ENCODE measurements around the gene C1orf198. TPM values are rescaled to one million over a fixed set of nuclear protein-coding genes. Genes with fewer than 3 reads are reported as not detected.

Gene C1orf198
- total RNA-seq, result 10 to 100 TPM; 10.5 to 62.8 (median 38.9) TPM

GRCh38 chr1:230867903-230868735 is at the start of gene C1orf198:
Gene C1orf198, minus strand, starts transcription at chr1:230868521. Its CDS starts 9 bp downstream, at chr1:230868512.
- peak; percentile 68 to 87 (median 86) for ATAC-seq (replicated peaks in 6 of 8)
- Histone ChIP-seq H3K4me3 (peak within 1 kb of the TSS; percentile 52 to 96 (median 80)), H3K27ac (peak within 1 kb of the TSS; percentile 83 to 94), H3K4me1 (replicated peaks in 1 of 2) (peaks cover 26 to 35% of the 10 kb centered on the region in 2 donors)
- 0 to 2% (median 0%) methylated on average over 4 to 18 of the region's 96 CpGs; no CpG with 5 or more reads in 6 of the 10 experiments for WGBS, 10 experiments
- in situ Hi-C loops (cut with MboI; ENCODE audit: low pct_unique_long_range_greater_than_20kb in 2 of 9, low sequenced_read_pairs in 9 of 9, unreplicated experiment in 9 of 9), result no loop called here

- Histone ChIP-seq H3K4me3 (no peak overlapping the region), H3K27ac (no peak overlapping the region), H3K4me1 (replicated peaks in 1 of 2) (peaks cover 0 to 7% of the 10 kb centered on the region in 2 donors)
- in situ Hi-C loops (cut with MboI; ENCODE audit: low pct_unique_long_range_greater_than_20kb in 2 of 9, low sequenced_read_pairs in 9 of 9, unreplicated experiment in 9 of 9), result loop anchor here in 3 of 9 experiments (10.0 to 25.0 kb wide), 2 partner anchors 287 to 295 kb away; no protein-coding TSS in a partner anchor
- peak; percentile 64 to 83 (median 79) for ATAC-seq (replicated peaks in 6 of 8)
- WGBS, 10 experiments, result 0 to 100% (median 44%) methylated on average over 1 to 15 of the region's 15 CpGs; no CpG with 5 or more reads in 1 of the 10 experiments
Measured at GRCh38 chr1:230917284-230918135, 49.2 kb upstream of the C1orf198 start.

- ATAC-seq (replicated peaks in 6 of 8), result no peak
- WGBS, 10 experiments, result 73 to 96% (median 92%) methylated on average over 2 to 8 of the region's 8 CpGs; no CpG with 5 or more reads in 2 of the 10 experiments
- H3K4me3 ChIP-seq, result no peak overlapping the region
- in situ Hi-C loops (cut with MboI; ENCODE audit: low pct_unique_long_range_greater_than_20kb in 2 of 9, low sequenced_read_pairs in 9 of 9, unreplicated experiment in 9 of 9), result loop anchor here in 3 of 9 experiments (10.0 to 25.0 kb wide), 2 partner anchors 288 to 296 kb away; no protein-coding TSS in a partner anchor
- H3K27ac ChIP-seq, result no peak overlapping the region
- H3K4me1 ChIP-seq (replicated peaks in 1 of 2), result peaks cover 0 to 7% of the 10 kb centered on the region in 2 donors
Measured at GRCh38 chr1:230916587-230917283, 48.4 kb upstream of the C1orf198 start.

DNA sequence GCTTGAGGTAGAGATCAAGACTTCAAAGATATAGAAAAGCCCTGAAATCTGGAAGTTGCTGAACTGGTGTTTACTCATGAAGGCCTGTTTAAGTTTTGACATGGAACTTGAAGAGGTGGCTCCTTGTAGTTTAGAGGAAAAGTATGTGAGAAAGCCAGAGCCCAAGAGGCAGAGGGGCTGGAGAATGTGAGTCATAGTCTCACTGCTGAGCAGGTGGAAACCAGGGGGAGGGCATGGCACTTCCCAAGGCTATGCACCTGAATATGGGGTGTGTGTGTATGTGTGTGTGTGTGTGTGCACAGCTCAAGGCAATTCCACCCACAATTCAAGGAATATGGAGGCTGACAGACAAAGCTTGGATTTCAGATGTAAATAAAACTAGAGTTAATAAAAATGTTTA is 46.8 kb upstream of the C1orf198 start:
- Histone ChIP-seq H3K4me3 (no peak overlapping the region), H3K4me1 (replicated peaks in 1 of 2) (peaks cover 0 to 7% of the 10 kb centered on the region in 2 donors), H3K27ac (no peak overlapping the region)
- ATAC-seq (replicated peaks in 6 of 8), result no peak
- in situ Hi-C loops (cut with MboI; ENCODE audit: low pct_unique_long_range_greater_than_20kb in 2 of 9, low sequenced_read_pairs in 9 of 9, unreplicated experiment in 9 of 9), result loop anchor here in 3 of 9 experiments (10.0 to 25.0 kb wide), 2 partner anchors 290 to 297 kb away; no protein-coding TSS in a partner anchor

DNA sequence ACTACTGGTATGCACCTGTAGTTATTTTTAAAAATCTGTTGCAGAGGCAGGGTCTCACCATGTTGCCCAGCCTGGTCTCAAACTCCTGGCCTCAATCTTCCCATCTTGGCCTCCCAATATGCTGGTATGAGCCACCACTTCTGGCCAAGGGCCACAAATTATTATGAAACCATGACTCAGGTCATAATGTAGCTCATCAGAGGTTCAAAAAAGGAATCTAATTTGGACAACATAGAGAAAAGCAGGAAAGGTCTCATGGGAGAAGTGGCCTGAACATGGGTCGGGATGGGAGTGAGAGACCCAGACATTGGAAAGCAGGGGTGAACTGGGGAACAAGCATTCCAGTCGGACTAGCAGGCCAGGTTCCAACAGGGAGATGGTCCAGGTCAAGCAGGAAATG is 45.2 kb upstream of the C1orf198 start:
- peaks cover 0 to 5% of the 10 kb centered on the region in 2 donors for H3K4me1 ChIP-seq (replicated peaks in 1 of 2)
- H3K4me3 ChIP-seq, result no peak overlapping the region
- ATAC-seq (replicated peaks in 6 of 8), result no peak
- WGBS, 10 experiments, result 83 to 100% (median 98%) methylated on average over 1 to 2 of the region's 2 CpGs; no CpG with 5 or more reads in 4 of the 10 experiments
- no peak overlapping the region for H3K27ac ChIP-seq
- in situ Hi-C loops (cut with MboI; ENCODE audit: low pct_unique_long_range_greater_than_20kb in 2 of 9, low sequenced_read_pairs in 9 of 9, unreplicated experiment in 9 of 9), result loop anchor here in 3 of 9 experiments (10.0 to 25.0 kb wide), 2 partner anchors 291 to 299 kb away; no protein-coding TSS in a partner anchor

- no peaks in the 10 kb centered on the region for H3K4me1 ChIP-seq (replicated peaks in 1 of 2)
- H3K4me3 ChIP-seq, result no peak overlapping the region
- ATAC-seq (replicated peaks in 6 of 8), result peak in 2 of 8 experiments; percentile 22 to 52
- in situ Hi-C loops (cut with MboI; ENCODE audit: low pct_unique_long_range_greater_than_20kb in 2 of 9, low sequenced_read_pairs in 9 of 9, unreplicated experiment in 9 of 9), result loop anchor here in 3 of 9 experiments (10.0 to 25.0 kb wide), 2 partner anchors 294 to 302 kb away; no protein-coding TSS in a partner anchor
- no peak overlapping the region for H3K27ac ChIP-seq
Measured at GRCh38 chr1:230910755-230911117, 42.4 kb upstream of the C1orf198 start.

DNA sequence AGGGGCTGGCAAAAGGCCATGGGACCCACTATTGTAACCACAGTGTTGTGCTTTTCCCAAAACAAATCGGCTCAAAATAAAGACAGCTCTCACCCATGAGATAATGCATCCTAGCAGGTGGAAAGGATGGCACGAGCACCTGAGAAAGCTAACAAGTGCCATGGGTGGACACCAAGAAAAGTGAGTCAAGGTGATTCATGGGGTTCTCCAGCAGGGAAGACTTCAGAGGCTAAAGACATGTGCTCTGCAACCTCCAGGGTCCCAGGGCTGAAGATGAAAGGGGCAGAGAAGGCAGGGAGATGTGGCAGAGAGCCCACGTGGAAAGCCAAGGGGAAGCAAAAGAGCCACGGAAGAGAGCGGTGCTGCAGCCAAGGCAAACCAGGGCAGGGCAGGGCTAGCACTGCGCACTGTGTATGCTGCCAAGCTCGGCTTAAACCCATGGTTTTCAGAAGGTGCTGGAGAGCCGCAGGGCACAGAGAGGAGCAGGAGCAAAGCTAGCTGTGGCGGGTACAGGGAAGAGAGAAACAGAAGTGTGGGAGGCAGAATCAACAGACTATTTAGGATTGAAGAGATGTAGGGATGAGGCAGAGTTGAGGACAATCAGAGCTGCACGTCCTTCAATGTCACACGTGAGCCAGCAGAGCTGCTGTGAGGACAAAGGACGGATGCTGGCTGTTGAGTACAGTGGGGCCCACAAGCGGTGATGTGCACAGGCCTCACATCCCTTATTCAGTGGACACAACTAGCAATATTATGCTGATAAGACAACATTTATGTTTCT is 41.8 kb upstream of the C1orf198 start:
- 73 to 96% (median 87%) methylated on average over 1 to 12 of the region's 13 CpGs; no CpG with 5 or more reads in 1 of the 10 experiments for WGBS, 10 experiments
- in situ Hi-C loops (cut with MboI; ENCODE audit: low pct_unique_long_range_greater_than_20kb in 2 of 9, low sequenced_read_pairs in 9 of 9, unreplicated experiment in 9 of 9), result loop anchor here in 3 of 9 experiments (10.0 to 25.0 kb wide), 2 partner anchors 295 to 302 kb away; no protein-coding TSS in a partner anchor
- Histone ChIP-seq H3K4me3 (no peak overlapping the region), H3K27ac (no peak overlapping the region), H3K4me1 (replicated peaks in 1 of 2) (no peaks in the 10 kb centered on the region)
- ATAC-seq (replicated peaks in 6 of 8), result peak in 5 of 8 experiments; percentile 63 to 89 (median 79)

GRCh38 chr1:230907472-230908205 is 39.3 kb upstream of the C1orf198 start:
- WGBS, 10 experiments, result 60 to 93% (median 90%) methylated on average over 1 to 4 of the region's 4 CpGs; no CpG with 5 or more reads in 2 of the 10 experiments
- in situ Hi-C loops (cut with MboI; ENCODE audit: low pct_unique_long_range_greater_than_20kb in 2 of 9, low sequenced_read_pairs in 9 of 9, unreplicated experiment in 9 of 9), result loop anchor here in 2 of 9 experiments (25.0 kb wide), 1 partner anchor 305 kb away; no protein-coding TSS in a partner anchor
- H3K4me3 ChIP-seq, result no peak overlapping the region
- no peak for ATAC-seq (replicated peaks in 6 of 8)
- no peak overlapping the region for H3K27ac ChIP-seq
- H3K4me1 ChIP-seq (replicated peaks in 1 of 2), result no peaks in the 10 kb centered on the region

DNA sequence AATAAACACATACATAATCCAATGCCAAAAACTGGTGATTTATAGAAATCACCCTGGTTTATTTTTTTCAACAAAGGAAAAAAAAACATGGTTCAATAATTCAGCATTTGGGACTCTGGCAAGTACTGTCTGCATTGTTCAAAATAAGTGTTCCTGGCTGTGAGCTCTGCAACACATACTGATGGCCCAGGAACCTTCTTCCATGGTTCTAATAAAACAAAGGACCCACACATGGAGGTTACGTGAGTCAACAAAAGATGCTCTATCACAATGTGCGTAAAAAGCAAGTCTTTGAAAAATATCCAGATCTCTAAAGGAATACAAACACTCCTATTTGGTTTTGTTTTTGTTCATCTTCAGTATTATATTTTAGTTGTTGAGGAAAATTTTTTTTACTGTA is 37.9 kb upstream of the C1orf198 start:
- 81 to 100% (median 94%) methylated on average over 1 to 2 of the region's 2 CpGs; no CpG with 5 or more reads in 2 of the 10 experiments for WGBS, 10 experiments
- no peak for ATAC-seq (replicated peaks in 6 of 8)
- no peak overlapping the region for H3K4me3 ChIP-seq
- in situ Hi-C loops (cut with MboI; ENCODE audit: low pct_unique_long_range_greater_than_20kb in 2 of 9, low sequenced_read_pairs in 9 of 9, unreplicated experiment in 9 of 9), result loop anchor here in 2 of 9 experiments (25.0 kb wide), 1 partner anchor 306 kb away; no protein-coding TSS in a partner anchor
- H3K27ac ChIP-seq, result no peak overlapping the region
- no peaks in the 10 kb centered on the region for H3K4me1 ChIP-seq (replicated peaks in 1 of 2)

- H3K4me3 ChIP-seq, result no peak overlapping the region
- peak in 3 of 8 experiments; percentile 33 to 52 (median 38) for ATAC-seq (replicated peaks in 6 of 8)
- H3K4me1 ChIP-seq (replicated peaks in 1 of 2), result no peaks in the 10 kb centered on the region
- H3K27ac ChIP-seq, result no peak overlapping the region
- WGBS, 10 experiments, result 8 to 100% (median 82%) methylated on average over 1 to 5 of the region's 5 CpGs
- in situ Hi-C loops (cut with MboI; ENCODE audit: low pct_unique_long_range_greater_than_20kb in 2 of 9, low sequenced_read_pairs in 9 of 9, unreplicated experiment in 9 of 9), result loop anchor here in 2 of 9 experiments (25.0 kb wide), 1 partner anchor 307 kb away; no protein-coding TSS in a partner anchor
Measured at GRCh38 chr1:230905733-230906132, 37.4 kb upstream of the C1orf198 start.

- WGBS, 10 experiments, result 87 to 100% (median 94%) methylated on average over 1 to 18 of the region's 22 CpGs; no CpG with 5 or more reads in 3 of the 10 experiments
- in situ Hi-C loops (cut with MboI; ENCODE audit: low pct_unique_long_range_greater_than_20kb in 2 of 9, low sequenced_read_pairs in 9 of 9, unreplicated experiment in 9 of 9), result loop anchor here in 2 of 9 experiments (25.0 kb wide), 1 partner anchor 310 kb away; no protein-coding TSS in a partner anchor
- Histone ChIP-seq H3K4me1 (replicated peaks in 1 of 2) (no peaks in the 10 kb centered on the region), H3K27ac (no peak overlapping the region), H3K4me3 (no peak overlapping the region)
- ATAC-seq (replicated peaks in 6 of 8), result no peak
Measured at GRCh38 chr1:230902349-230902923, 34.1 kb upstream of the C1orf198 start.

Data from motor neuron (in vitro differentiated cells).